HK-2 (cell line): Measurements from ENCODE around the gene CYGB.

ENCODE experiments used
- DNase-seq: peaks from one replicate; pipeline ENCODE4 v3.0.0-alpha.2; 2018; ENCODE audit not compliant: unreplicated experiment

CYGB gene

DNA sequence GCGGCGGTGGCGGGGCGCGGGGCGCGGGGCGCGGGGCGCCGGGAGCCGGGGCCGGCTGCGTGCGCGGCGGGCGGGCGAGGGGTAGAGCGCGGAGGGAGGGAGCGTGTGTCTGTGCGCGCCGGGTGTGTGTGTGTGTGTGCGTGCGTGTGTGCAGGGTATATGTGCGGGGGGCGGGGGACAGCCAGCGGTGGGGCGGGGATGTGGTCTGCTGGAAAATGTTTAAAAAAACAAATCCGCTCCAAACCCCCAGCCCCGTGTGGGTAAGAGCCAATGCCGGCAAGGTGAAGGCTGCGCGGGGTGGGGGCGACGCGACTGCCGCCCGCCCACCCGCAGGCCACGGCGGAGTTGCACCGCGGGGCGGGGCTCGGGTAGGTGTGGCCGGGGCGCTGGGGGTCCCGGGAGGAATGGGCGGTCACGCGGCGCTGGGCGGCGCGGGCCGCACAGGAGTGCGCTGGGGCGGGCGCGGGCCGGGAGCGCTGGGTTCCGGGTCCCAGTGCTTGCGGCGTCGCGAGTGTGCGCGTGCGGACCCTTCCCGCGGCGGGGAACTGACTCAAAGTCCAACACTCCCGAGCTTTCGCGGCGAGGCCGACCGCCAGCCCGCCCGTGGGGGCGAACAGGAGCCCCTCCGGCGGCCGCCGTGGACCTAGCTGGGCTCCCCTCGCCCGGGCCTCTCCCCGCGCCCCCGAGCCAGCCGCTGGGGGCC lies at the start of gene CYGB:
Gene CYGB (minus strand): TSS at position 132 of the 703 bp plus-strand sequence. CDS start 167 bp downstream, outside the sequence.
- DNase-seq, result no peak

DNA sequence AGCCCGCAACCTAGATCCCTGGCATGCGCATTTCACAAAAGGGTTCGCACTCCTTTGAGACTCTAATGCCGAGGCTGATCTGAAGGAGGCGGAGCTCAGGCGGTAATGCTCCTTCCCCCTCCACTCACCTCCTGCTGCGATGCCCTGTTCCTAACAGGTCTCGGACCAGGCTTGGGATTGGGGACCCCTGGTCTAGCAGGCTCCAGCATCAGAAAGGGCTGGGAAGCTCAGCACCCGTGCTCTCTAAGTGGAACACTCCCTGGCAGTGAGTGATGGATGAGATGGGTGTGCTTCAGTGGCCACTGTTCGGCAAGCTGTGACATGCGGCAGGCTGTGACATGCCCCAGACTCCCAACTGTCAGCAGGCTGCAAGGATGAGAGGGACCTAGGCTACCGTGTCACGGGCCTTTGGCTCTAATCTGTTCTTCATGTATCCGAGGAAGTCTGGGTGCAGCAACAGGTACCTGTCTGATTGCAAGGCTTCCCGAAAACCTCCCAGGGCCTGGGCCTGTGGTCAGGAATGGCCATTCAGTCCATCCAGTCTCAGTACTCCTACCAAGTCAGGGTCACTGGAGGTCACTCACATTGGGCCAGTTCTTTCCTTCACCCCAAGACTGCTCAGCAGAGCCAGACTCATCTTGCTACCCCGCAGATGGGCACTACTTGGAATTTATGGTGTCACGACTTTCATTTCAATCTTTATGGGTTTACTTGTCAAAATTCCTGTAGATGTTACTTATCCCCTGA lies 49.4 kb upstream of the CYGB start:
- DNase-seq, result no peak

DNA sequence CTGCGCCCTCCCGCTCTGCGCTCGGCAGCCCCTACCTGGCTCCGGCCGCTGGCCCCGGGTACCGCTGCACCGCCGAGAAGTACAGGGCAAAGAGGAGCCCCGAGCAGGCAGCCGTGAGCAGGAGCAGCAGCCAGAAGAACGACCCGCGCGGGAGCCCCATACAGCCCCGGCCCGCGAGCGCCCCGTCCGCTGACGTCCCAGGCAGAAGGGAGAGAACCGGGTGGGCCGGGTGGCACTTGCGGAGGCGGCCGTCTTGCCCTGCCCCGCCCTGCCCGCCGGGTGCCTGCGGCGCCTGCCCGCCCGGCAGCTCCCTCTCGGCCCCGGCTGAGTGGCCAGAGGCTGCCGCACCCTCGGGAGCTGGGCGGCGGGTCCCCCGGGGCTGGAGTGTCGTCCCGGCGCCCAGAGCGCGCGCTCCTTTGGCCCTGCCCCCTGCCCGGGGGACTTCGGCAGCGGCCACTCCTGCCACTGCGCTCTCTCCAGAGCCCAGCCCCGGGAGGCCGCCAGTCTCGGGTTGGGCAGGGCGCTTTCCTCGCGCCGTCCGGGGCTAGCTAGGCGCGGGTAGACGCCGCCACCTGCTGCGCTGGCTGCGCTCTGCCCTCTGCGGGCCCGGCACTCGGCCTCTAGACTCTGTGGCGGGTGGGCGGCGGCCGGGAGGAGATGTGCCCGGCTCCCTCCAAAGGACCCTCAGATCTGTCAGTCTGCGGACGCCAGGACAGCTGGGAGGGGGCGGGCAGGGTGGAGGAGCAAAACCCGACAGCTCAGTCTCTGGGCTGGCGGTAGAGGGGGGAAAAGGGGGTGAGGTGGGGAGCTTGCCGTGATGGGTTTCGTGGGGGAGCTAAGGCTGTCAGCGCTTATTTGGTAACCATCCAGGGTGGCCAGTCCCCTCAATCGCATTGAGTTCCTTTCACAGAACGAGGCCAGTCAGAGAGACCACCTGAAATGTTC lies 48.4 kb upstream of the CYGB start, which contains the start of gene ST6GALNAC2:
Gene ST6GALNAC2 (minus strand): TSS at position 212 of the 945 bp plus-strand sequence. CDS start 52 bp downstream, at position 160.
- peak; percentile 64 for DNase-seq

DNA sequence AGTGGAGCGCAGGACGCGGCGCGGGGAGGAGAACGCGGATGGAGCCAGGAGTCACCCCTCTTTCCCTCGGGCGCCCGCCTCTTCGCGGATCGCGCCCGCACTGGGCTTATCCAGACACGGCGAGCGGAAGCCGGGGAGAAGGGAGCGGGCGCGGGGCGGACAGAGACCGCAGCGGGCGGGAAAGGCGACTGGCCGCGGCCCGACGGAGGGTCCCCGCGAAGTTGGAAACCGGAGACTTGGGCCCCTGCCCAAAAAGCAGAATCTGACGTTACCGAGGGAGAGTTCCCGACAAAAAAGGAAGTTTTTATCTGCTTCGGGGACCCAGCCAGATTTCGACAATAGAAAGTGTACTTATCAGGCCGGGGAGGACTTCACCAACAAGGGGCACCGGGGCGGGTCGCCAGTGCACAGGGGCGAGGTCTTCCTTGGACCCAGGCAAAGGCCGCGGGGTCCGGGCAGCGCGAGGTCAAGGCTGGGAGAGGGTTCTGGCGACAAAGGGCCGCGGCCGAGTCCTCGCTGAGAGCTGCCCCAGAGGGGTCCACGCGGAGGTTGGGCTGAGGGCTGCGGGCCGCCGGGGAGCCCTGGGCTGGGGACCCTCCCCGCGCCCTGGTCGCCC lies 47.6 kb upstream of the CYGB start:
- no peak for DNase-seq

DNA sequence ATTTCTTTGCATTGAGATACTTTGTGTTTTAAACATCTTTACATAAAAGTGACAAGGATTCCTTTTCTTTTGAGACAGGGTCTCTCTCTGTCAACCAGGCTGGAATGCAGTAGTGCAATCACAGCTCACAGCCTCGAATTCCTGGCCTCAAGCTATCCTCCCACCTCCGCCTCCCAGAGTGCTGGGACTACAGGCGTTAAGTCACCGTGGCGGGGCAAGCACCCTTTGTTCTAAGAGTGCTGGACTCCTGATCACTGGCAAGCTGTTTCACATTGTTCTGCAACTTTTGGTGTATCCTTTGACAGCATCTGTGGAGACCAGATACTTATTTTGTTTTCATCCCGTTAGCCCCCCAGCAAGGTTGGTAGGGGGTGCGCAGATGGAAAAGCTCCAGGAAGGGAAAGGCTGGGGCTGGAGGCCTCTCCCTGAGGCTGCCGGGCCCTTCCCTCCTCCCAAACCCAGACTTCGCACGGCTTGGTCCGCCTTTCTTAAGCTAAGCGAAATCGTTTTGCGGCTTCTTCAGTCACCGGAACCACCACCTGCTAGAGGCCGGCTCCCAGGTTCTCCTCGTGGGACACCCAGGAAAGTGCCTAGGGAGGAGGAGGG lies 47.0 kb upstream of the CYGB start:
- no peak for DNase-seq

DNA sequence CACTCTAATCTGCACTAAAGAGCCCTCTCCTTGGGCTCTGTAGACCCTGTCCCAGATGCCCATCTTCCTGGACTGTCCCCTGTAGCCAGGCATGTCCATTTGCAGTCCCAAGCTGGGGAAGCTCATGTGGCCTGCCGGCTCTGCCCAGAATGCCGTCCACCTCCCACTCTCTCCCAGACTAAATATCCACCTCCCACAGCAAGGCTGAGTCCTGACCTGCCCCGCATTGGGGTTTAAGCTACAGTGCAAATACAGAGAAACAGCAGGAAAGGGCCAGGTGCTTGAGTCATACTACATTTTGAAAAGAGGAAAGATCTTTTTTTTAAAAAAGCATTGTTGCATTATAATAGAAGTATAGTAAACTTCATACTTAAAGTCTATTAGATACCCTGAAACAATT lies 45.2 kb upstream of the CYGB start:
- DNase-seq, result no peak

DNA sequence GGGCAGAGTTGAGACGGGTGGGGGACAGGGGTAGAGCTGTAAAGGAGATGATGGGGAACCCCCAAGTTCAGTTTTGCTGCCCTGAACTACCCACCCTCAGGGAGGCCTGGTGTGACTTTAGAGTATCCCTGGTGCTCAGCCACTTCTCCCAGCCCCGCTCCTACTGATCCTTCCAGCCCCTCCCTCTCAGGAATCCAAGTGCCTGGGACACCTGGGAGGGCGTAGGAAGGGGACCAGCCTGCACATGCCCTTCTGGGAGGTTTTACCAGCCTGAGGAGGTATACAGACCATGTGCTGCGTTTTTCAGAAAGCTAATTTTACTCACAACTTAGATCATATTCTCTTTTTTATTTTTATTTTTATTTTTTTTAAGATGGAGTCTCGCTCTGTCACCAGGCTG lies 44.0 kb upstream of the CYGB start:
- DNase-seq, result no peak

DNA sequence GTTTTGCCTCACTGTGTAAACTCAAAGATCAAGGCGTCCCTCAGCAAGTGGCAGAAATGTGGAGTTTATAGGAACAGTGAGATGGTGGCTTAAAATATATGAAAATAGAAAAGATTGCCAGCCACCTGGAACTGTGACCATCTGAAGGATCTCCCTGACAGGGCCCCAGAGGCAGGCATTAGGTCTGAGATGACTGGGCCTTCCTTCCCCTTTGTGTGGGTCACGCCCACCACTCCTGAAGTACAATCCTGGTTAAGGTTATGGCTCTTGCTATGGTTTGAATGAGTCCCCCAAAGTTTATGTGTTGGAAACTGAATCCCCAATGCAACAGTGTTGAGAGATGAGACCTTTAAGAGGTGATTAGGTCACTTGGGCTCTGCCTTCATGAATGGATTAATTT lies 41.8 kb upstream of the CYGB start:
- no peak for DNase-seq

DNA sequence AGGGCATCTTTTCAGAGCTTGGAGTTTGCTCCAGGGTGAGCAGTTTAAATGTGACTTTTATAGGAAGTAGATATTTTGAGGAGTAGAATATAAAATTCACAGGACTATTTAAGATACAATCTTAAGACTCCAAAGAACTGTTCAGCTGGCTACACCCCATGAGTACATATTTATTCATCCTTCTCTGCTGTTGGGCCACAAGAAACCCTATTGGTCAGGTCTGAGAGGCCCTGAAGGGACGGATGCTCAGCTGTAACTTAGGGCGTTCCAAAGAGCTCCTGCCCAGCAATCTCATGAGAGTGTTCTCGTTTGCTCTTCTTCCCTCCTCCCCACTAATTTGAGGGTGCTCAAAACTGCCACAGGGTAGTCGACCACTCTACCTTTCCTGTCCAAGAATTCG lies 40.9 kb upstream of the CYGB start:
- DNase-seq, result no peak

DNA sequence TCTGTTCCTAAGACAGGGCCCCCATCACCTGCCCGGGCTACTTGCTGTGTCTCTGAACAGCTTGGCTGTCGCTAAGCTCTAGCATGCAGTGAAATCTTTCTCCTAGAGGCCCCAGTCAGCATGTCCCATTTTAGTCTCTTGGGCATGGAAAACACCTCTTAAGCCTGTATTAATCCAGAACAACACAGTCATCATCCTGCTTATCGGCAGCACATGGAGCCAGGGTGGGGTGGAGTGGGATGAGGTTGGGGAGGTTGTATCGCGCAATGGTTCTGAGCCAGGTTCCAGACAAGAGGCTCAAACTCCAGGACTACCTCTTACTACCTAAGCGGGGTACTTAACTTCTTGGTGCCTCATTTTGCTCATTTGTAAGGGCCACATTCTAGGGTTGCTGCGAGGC lies 40.4 kb upstream of the CYGB start:
- no peak for DNase-seq

DNA sequence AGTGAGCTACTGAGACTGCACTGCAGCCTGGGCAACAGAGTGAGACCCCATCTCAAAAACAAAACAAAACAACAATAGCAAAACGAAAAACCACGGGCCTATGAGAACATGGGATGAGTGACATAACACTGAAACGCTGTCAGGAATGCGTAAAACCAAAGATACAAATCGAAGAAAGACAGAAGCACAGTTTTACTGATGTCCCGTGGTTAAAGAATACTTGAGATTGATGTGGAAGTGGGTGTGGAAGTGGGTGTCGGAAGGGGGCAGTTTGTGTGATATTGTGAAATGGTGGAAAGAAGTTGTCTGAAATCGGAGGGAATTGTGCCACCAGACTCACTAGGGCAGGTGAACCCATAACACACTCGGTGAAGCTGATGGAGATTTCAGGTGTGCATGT lies 38.7 kb upstream of the CYGB start:
- no peak for DNase-seq

DNA sequence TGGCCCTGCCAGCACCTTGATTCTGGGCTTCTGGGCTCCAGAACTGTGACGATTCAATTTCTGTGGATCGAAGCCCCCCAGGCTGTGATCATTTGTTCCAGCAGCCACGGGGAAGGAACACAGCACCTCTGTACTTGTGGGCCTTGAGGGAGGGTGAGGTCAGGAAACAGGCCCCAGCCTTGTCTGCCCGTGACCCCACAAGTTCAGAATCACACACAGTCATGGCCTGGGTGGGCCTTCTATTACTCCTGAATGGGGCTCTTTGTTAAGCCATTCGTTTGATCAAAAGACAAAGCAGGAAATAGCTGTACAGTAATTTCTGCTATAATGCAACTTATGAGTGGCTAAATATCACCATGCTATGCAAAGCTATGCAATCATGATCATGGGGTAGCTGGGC lies 38.1 kb upstream of the CYGB start:
- no peak for DNase-seq

DNA sequence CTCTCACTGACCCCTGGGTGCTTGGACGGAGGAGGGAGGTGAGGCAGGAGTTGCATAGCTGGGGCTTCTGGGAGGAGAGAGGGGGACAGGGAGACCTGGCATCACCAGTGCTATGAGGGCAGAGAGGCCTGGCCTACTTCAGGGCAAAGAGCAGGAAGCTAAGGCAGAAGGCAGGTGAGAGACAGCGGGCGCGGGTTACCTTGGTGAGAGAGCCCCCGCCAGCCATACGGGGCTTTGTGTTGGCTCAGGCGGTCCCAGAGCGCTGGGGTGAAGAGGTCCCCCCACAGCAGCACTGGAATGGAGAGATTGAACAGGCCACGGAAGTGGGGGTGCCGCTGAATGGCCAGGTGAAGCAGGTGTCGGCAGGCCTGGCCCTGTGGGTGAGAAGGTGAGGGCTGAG lies 36.7 kb upstream of the CYGB start:
- no peak for DNase-seq

DNA sequence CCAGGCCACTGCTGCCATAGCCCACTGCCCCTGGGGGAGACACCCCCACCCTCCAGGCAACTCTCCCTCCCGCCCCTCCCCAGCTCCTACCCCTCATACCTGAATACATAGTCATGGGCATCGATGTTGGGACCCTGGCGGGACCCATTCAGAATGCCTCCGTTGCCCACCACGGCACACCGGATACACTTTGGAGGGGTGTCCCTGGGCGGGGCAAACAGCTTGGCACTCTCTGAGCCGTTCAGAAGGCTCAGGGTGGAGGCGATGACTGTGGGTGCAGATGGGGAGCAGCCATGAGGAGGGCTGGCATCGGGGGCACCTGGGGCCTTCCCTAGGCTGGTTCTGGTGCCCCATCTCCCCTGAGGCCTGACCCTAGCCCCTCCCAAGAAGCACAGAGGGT lies 35.6 kb upstream of the CYGB start:
- no peak for DNase-seq

DNA sequence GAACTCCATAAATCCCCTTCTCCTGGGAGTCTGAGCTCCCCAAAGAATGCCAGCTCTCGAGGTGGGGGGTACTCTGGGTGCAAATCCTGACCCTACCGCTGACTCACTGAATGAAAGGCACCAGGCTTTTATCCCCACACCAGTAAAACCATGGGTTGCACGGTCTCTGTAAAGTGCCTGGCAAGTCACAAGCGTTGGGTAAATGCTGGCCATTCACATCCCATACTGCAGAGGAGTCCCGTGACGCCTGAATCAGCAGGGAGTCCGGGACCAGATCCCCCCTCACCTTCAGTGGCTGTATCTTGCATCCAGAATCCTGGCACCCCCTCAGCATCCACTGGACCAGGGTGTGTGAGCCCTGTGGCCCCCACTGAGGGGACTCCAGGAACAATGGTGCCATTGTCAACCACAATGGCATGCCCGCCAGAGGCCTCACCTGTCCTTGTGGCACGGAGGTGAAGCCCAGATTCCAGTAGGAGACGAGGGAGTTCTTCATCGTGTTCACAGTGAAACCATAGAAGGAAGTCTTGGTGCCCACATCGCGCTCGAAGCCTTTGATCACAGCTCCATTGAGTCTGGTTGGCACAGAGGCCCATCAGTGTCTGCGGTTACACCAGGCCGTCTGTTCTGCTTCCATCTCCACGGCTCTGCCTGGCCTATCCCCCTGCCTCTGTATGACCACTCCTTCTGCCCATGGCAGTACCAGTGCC lies 34.8 kb upstream of the CYGB start:
- no peak for DNase-seq

DNA sequence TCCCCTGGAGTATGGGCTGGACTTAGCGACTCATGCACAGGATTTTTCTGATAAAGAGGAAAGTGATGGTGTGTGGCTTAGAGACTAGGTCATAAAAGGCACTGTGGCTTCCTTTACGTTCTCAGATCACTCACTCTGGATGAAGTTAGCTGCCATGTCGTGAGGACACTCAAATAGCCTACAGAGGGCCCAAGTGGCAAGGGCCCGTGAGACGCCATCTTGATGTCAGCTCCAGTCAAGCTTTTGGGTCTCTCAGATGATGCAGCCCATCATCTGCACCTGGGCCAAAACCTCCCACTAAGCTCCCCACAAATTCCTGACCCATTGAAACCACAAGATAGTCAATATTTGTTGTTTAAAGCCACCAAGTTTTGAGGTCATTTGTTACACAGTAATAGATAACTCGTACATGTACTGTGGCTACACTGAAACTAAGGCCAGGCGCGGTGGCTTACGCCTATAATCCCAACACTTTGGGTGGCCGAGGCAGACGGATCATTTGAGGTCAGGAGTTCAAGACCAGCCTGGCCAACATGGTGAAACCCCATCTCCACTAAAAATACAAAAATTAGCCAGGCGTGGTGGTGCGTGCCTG lies 33.5 kb upstream of the CYGB start:
- no peak for DNase-seq

DNA sequence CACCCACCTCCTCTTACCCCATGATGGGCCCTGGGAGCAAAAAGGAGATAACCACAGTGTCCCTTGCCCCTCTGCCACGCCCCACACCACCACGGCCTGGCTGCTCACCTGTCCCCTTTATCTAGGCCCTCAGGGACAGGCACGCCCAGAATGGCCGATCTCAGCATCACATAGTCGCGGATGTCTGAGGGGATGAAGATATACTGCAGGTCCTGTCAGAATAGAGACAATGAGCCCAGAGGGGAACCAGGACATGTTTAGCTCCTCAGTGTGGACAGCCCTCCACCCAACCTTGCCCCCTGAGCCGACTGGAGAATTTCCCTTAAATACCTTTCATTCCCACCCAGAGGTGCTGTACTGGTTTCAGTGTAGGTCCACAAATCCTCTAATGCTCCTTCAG lies 32.9 kb upstream of the CYGB start:
- DNase-seq, result no peak

DNA sequence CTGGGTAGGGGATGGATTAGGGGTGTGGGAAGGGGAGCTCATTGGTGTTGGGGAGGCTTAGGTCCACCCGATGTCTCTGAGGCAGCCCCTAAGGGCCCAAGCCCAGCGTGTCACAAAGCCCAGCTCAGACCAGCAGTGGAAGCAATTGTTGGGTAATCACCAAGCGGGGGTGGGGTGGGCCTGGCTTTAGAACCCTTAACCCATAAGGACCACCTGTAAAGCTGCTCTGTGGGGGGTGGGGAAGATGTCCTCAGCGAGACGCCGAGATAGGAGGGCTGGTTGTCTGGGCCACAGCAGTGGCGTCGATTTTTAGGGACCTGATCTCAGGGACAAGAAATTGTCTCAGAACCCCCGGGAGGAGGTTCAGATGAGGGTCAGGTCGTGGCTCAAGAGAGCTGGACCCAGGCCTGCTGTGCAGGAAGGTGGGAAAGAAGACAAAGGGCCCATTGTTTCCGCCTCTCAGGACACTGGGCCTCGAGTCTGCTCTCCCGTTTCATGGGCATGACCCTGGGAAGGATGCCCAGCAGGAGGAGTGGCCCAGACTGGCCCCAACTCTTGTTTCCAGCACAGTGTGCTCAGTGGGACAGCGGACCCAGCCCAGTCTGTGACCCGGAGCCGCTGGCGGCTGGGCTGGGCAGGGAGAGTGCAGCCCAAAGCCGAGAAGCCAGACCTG lies 32.2 kb upstream of the CYGB start:
- DNase-seq, result no peak

DNA sequence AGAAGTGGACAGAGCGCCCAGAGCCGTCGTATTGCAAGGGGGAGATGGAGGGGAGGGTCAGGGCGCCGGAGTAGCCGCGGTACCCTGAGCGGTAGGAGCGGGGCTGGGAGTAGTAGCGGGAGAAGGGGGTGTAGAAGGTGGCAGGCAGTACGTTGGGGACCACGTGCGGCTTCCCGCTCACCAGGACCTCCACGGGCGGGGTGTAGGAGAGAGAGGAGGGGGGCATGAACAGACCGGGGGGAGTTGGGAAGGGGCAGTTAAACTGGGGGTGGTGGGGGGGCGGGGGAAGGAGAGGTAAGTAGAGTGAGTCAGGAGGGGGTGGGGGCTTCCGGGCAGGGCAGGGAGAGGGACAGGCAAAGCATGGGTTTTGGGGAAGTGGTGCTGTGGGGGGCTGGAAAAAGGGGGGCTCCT lies 31.3 kb upstream of the CYGB start:
- no peak for DNase-seq
